SK-MEL-5 (cell line): ENCODE measurements around the gene TRIP4. TPM values are rescaled to one million over a fixed set of nuclear protein-coding genes. Genes with fewer than 3 reads are reported as not detected.
"Not testable (repeated sequence)": the region's sequence is repeated elsewhere in the genome, so short reads cannot be mapped to it uniquely, and the experiment has no call there.

Source experiments
- DNase-seq: peaks from one replicate; pipeline ENCODE4 v3.0.0-alpha.2; 2016; ENCODE audit warnings: low read depth, low spot score
- in situ Hi-C: cut with HindIII; loops from 2 replicates; pipeline ENCODE4 v1.10.0; 2016; ENCODE audit warnings: low sequenced_read_pairs, high pct_unique_total_duplicates, low pct_unique_long_range_greater_than_20kb
- polyA plus RNA-seq, 2 experiments: library from polyadenylated mRNA; depleted of rRNA; stranded (reverse); fragments of >200 nt; gene quantifications; 2 replicates each; pipeline ENCODE4 v1.2.3, GENCODE V29; 2015
- total RNA-seq: library from RNA; depleted of rRNA; stranded (reverse); fragments of >200 nt; shearing (Covaris generic); gene quantifications from 2 replicates; pipeline ENCODE4 v1.2.3, GENCODE V29; 2014; rRNA removed

Gene TRIP4
- total RNA-seq, result 12.9 and 13.5 TPM in 2 replicates
- 12.7 and 15.3 TPM in 2 replicates for polyA plus RNA-seq (2015; cell fraction: cytosol; rRNA removed)
- polyA plus RNA-seq (2015; cell fraction: nucleus; rRNA removed), result 21.1 and 28.4 TPM in 2 replicates

DNA sequence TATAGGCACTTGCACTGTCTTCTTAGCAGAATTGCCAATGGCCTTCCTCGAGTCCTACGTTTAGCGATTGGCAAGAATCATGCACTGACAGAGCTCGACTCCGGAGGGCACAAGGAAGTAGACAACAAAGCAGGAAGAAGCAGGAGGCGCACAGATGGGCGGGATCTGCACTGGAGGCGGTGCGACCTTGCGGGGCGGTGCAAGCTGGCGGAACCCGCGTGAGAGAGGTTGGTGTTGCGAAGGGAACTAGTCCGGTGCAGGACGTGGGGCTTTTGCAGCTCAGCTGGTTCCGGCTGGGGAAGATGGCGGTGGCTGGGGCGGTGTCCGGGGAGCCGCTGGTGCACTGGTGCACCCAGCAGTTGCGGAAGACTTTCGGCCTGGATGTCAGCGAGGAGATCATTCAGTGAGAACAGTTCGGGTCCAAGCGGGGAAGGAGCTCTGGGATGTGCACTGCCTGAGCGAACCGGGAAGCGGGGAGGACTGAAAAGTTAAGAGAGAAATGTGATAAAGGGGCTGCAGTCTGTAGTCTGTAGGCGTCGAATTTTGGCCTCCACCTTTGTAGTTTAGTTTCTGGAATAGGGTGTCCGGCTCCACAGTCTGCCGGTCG lies at the start of gene TRIP4:
TRIP4 (plus strand) TSS at position 275 of the 607 bp plus-strand sequence; CDS start at position 303, 28 bp downstream.
- DNase-seq, result peak; percentile 97
- in situ Hi-C loops, result no loop called here

DNA sequence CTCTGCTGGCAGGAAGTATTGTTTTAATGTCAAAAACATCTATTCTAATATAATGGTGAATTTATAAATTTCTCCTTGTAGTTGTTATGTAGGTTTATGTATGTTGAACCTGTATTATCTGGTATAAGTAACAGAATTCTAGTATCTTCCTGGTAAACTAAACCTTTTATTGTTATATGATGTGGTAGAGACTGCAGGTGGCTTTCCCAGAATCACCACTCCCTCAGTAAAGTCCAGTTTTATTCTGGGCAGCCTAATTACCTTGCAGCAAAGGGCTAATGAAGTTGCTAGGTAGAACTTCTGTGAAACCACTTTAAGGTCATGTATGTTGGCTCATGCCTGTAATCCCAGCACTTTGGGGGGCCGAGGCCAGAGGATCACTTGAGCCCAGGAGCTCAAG lies 47.3 kb upstream of the TRIP4 start:
- no peak for DNase-seq
- in situ Hi-C loops, result no loop called here

DNA sequence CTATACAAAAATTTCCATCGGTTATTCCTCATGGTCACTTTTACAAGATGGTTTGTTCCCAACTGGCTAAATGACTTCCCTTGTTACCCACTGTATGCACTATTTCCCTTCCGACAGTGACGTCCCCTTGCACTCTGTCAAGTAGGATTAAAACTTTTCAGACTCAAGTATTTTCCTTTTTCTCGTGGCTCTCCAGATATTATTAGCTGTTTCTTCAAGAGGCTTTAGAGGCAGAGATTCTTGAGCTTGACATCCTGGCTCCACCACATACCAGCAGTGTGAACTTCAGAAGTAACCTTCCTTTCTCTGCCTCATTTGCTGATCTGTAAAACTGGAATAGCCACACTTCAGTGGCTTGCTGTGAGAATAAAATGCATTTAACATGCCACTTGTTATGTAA lies 45.7 kb upstream of the TRIP4 start:
- DNase-seq, result no peak
- in situ Hi-C loops, result no loop called here

DNA sequence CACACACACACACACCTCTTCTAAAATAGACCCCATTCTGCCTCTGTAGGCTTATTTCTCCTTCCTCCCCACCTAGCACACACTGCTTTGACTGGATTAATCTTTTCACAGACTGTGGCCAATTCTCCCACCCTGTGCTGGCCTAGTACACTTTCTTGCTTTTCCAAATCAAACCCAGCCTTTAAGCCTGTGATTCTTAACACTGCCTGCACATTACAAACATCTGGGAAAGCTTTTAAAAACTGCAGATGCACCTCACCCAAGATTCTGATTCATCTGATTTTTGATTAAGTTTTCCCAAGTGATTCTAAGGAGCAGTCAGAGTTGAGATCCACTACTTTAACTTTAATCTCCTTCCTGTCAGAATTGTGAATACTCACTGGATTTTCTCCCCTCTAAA lies 44.4 kb upstream of the TRIP4 start:
- no peak for DNase-seq
- in situ Hi-C loops, result no loop called here

DNA sequence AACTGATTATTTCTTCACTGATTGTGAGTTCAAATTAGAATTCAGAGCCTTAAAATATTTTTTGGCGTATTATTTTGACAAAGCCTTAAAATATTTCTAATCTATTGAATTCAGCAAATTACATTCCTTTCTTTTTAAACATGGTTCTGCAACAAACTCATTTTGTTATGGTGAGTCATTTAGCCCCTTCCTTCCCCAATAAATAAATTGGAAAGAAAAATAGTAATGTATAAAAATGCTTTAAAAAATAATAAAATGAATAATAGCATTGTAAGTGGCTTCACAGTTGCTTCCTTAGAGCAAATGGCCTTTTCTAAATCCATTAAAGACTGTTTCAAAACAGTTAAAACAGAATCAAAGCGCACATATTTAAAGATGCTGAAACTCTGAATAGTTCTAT lies 43.8 kb upstream of the TRIP4 start:
- DNase-seq, result no peak
- in situ Hi-C loops, result no loop called here

DNA sequence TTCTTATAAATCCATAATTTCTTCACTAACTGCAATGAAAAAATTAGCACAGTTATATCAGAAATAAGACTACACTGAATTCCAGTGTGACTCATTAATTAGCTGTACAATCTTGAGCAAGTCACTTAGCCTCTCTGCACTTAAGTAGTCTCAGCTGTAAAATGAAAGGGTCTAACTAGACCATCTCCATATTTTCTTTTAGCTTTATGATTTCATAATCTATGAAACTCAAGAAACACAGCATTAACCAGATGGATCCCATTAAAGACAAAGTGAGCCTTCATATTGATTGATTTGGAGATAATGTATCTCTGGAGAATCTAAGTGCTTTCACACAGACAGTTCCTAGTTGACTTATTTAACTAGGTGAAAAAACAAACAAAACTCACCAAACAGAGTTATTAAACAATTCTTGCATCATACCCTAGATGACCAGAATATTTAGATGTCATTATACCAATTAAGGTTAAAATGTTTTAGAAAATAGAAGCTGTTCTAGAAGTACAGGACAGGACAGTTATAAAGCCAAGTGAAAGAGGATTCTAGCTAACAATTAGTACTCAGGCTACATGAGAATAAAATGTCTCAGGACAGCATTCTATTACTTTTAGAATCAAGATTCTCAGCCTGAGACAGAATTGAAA lies 42.9 kb upstream of the TRIP4 start:
- in situ Hi-C loops, result no loop called here
- no peak for DNase-seq

DNA sequence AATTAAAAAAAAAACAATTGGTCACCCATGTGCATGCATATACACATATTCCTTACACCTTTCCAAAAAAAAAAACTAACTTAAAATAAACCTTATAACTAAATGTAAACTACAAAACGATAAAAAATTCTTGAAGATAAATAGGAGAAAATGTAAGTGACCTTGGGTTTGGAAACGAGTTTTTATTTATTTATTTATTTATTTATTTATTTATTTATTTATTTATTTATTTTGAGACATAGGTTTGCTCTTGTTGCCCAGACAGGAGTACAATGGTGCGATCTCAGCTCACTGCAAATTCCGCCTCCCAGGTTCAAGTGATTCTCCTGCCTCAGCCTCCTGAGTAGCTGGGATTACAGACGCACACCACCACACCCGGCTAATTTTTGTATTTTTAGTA lies 41.4 kb upstream of the TRIP4 start:
- in situ Hi-C loops, DNase-seq: not testable (repeated sequence)

DNA sequence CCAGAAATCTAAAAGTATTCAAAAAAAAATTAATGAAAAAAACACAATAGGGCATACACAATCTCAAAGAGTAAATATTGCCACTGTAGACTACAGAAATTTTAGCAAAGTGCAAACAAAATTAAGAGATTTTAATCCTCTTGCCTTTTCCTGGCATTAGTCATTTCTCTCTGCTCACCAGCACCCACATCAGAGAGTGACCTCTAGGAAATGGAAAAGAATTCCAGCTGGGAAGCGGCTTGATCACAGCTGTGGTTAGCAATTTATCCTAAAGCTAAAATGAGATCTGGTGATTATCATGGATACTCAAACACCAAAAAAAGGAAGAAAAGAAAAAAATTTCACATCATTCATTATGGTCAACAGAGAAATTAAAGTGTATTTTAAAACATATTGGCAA lies 39.2 kb upstream of the TRIP4 start:
- in situ Hi-C loops, result no loop called here
- no peak for DNase-seq

DNA sequence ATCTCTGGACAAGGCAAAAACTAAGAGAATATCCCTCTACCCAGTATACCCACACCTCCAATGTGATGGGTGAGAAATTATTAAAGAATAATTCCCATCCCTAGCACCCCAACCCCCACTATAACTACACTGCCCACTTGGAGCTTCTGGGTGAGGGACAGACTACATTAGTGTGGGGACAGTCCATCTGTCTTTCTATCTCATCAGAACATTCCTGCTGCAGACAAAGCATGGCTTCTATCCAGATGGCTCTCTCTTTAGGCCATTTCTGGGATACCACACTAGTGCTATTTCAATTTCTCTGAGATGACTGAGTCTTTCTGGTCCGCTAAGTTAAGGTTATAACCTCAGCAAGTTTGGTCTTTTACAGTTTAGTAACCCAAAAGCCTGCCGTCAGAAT lies 38.3 kb upstream of the TRIP4 start:
- in situ Hi-C loops, result no loop called here
- DNase-seq, result no peak

DNA sequence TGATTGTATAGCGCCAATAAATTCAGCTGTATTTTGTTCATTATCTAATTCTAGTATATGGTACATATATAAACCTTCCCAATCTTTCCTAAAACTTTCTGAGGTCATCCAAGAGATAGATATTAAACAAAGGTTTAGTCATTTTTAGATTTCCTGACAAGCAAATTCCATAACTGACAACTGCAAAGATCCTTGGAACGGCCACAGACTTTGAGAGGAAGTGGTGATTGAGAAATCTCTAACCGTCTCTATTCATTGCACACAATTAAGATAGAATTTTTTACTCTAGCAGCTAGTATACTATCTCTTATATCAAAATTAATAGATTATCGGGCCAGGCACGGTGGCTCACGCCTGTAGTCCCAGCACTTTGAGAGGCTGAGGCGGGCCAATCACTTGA lies 36.4 kb upstream of the TRIP4 start:
- in situ Hi-C loops, result no loop called here

DNA sequence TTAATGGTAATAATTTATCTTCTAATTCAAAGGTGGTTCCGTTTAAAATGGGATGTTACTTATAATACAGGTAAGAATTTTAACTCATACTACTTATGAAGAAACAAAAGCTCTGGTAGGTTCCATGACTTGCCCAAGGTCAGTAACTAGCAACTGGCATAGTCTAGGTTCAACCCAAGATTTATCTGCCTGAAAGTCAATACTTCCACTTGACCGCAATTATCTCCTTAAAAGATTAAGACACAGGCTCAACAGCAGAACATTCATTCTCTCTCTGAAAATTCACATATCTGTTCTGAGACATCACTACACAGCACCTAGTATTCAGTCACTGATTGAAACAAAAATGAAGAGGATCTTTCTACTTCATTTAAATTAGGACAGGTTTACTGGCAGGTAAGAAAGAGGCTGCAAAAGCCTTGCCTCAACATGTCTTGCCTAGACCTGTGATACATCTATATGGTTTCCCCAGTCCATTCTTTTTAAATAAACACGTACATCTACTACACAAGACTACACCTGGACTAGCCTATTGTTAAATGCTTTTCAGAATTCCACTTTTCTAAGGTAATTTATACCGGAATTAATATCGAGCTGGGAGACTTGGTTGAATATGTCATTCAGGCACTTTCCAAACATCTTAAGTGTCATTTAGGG lies 32.8 kb upstream of the TRIP4 start:
- no peak for DNase-seq
- in situ Hi-C loops, result no loop called here

More for the DNA sequence above, 36.4 kb upstream of the TRIP4 start:
- no peak for DNase-seq

DNA sequence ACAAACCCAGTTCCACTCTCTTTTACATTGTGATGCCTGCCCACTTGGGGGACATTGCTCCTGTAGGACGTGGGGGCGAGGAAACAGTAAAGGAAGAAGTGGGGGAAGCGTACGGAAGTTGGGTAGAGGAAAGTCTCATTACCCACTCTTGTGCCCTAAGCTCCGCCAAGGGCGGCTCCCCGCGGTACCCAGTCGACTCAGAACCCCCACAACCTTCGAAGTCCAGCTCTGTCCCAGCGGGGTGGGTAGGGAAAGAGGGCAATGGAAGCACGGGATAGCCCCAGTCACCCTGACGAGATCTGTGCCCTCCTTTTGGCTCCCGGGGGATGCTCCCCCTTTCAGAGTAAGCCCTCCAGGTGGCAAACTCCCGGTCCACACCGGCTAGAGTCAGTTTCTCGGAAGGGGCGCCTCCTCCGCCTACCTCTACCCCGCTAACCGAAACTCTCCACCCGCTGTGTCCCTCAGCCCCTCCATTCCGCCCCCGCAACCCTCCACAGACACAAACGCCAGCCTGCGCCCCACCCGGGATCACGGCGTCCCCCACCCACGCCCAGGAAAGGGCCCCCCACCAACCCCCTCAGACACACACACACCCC lies 32.2 kb upstream of the TRIP4 start:
- in situ Hi-C loops, result no loop called here
- DNase-seq, result no peak

DNA sequence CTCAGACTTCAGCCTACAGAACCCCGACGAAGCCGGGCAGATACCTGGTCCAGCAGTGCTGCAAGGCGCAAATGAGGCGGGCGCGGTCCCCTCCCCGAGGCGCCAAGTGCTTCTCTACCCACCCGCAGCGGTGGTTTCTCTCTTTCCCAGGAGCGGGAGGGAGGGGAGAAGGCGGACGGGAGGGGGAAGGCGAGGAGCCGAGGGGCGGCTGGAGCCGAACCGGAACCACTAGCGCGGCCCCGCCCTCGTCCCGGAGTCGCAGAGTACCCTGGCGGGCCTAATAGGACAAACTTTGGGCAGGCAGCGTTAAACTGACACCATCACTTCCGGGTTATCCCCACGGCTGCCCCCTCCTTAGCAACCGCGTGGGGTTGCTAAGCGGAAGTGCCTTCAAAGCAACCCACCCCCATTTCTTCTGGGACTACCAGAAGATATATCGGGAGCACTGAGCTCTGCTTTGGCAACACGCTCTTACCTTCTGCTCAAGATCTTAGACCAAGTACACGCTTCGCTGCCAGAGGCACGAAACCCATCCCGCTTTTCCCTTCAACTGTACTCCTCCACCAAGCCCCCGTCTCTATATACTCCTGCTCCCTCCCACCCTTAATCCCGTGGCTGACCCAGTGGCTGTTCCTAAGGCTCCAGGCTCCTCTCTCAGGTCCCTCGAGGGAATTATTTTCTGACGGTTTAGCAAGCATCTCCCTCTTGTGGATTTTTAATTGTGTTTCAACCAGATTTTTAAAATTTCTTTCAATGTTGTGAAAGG lies 31.5 kb upstream of the TRIP4 start, which contains the start of gene CSNK1G1:
CSNK1G1 (minus strand) TSS at position 230 of the 766 bp plus-strand sequence. CDS start 55,674 bp downstream, outside the sequence.
- in situ Hi-C loops, result no loop called here
- peak; percentile 98 for DNase-seq

DNA sequence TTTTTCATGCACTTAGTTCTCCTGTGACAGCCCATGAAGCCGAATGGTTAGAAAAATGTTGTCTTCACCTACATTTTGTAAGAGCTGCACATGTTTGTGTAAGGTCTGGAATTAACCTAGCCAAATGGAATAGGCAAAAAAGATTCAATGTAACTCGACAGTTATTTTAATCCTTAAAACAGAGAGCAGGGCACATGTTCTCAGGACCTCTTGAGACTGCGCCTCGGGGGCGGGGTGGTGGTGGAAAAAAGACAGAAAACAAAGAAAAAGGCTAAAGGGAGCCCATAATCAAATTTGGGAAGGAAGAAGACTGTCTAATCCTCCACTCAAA lies 31.0 kb upstream of the TRIP4 start:
- in situ Hi-C loops, result no loop called here
- no peak for DNase-seq

DNA sequence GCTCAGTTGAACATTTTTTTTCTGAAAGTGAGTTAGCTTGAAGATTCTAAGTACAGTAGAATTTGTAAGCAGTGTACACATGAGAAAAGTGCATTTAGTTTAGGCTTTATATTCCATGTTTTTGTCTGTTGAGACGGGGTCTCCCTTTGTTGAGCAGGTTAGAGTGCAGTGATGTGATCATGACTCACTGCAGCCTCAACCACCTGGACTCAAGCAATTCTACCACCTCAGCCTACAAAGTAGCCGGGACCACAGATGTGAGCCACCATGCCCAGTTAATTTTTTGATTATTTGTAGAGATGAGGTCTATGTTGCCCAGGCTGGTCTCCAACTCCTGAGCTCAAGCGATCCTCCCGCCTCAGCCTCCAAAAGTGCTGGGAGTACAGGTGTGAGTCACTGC lies 26.4 kb upstream of the TRIP4 start:
- in situ Hi-C loops, result no loop called here
- DNase-seq, result no peak

DNA sequence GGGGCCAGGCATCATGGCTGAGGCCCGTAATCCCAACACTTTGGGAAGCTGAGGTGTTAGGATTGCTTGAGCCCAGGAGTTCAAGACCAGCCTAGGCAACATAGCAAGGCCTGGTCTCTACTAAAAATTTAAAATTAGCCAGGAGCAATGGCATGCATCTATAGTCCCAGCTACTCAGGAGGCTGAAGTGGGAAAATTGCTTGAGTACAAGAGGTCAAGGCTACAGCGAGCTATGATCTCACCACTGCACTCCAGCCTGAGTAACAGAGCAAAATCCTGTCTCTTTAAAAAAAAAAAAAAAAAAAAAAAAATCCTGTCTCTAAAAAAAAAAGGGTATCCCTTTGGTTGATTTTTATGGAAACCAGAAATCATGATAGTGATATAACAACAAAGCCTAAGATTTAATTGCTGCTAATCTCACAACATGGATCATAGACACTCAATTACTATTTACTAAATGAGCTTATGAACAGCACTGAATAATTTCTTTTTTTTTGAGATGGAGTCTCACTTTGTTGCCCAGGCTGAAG lies 18.5 kb upstream of the TRIP4 start:
- in situ Hi-C loops, result no loop called here
- no peak for DNase-seq

DNA sequence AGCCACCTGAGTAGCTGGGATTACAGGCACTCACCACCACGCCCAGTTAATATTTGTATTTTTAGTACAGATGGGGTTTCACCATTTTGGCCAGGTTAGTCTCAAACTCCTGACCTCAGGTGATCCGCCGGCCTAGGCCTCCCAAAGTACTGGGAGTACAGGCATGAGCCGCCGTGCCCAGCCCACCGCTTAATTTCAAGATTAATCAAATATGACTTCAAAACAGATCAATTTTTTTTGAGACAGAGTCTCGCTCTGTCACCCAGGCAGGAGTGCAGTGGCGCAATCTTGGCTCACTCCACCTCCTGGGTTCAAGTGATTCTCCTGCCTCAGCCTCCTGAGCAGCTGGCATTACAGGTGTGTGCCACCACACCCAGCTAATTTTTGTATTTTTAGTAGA lies 16.3 kb upstream of the TRIP4 start:
- in situ Hi-C loops, result not testable (repeated sequence)

DNA sequence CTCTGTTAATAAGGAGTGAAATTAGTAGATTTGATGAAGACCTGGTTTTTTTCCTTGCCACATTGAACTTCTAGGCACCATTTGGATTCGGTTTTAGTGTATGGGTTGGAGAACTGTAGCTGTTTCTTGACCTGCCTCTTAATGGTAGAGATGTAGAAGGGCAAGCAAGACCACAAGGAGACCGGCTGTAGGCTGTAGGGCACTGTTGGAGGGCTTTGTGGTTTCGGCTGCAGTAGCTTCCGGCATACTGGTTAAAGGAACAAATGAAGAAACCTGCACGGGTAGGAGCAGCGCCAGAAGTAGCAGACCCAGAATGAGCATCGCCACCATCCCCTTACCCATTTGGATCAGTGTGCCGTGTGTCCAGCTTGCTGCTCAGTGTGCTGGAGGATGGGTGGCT lies 14.3 kb upstream of the TRIP4 start:
- no peak for DNase-seq
- in situ Hi-C loops, result no loop called here

More for the DNA sequence above, 16.3 kb upstream of the TRIP4 start:
- not testable (repeated sequence) for DNase-seq
